ENCODE results near the gene SLC25A1. TPM values are rescaled to one million over a fixed set of nuclear protein-coding genes. Genes with fewer than 3 reads are reported as not detected.

Gene SLC25A1
- total and polyA plus RNA-seq, 2 donors (not counting 1 experiment from before 2014, with no cell fraction given): 41.3 to 47.7 TPM

GRCh38 chr22:19133561-19133960, 45.0 kb downstream of the SLC25A1 start:
- 96% methylated on average over 13 of the region's 13 CpGs for WGBS (ENCODE audit: insufficient coverage)
- Histone ChIP-seq H3K4me2 (replicated peaks; ENCODE audit: low read depth, low read length, poor library complexity, severe bottlenecking) (no peak overlapping the region), H3K27me3 (replicated peaks in 1 of 4; ENCODE audit: control extremely low read depth in 1 of 4, control insufficient read depth in 3 of 4, insufficient read depth in 4 of 4, low read length in 3 of 4) (no peaks in the 10 kb centered on the region), H3K79me2 (ENCODE audit: control insufficient read depth, insufficient read depth, low read length) (no peaks in the 10 kb centered on the region), H3K9me3 (ENCODE audit: control extremely low read depth in 1 of 3, control insufficient read depth in 2 of 3, insufficient read depth in 1 of 3, low read length in 2 of 3) (no peaks in the 10 kb centered on the region), H2AFZ (ENCODE audit: insufficient read depth, low read depth, low read length, poor library complexity, severe bottlenecking) (no peak overlapping the region), H3K27ac (ENCODE audit: low read length in 2 of 2) (no peak overlapping the region), H4K20me1 (ENCODE audit: control insufficient read depth, insufficient read depth, low read length, poor library complexity, severe bottlenecking) (peaks cover 11% of the 10 kb centered on the region), H3K9ac (ENCODE audit: low read length) (no peak overlapping the region), H3K36me3 (replicated peaks in 1 of 2; ENCODE audit: control extremely low read depth in 1 of 2, control insufficient read depth in 1 of 2, extremely low read depth in 1 of 2, insufficient read depth in 2 of 2, low read length in 1 of 2) (peaks cover 2 to 38% of the 10 kb centered on the region in 2 experiments), H3K4me3 (ENCODE audit: control extremely low read depth in 1 of 5, extremely low read depth in 1 of 5, insufficient read depth in 1 of 5, low read depth in 2 of 5, low read length in 4 of 5) (no peak overlapping the region), H3K4me1 (ENCODE audit: control insufficient read depth in 2 of 2, insufficient read depth in 2 of 2, low read length in 2 of 2) (no peaks in the 10 kb centered on the region)
- ChIA-PET CTCF (interaction anchor here (0.7 to 1.6 kb wide), 3 partner anchors 11 to 46 kb away, joined by 3 to 6 read pairs (median 5); partner anchors contain the start of gene ESS2), POLR2A (no interaction called here)
- Mint-ChIP-seq H3K27me3 (no peaks in the 10 kb centered on the region), H3K4me1 (no peaks in the 10 kb centered on the region), H3K27ac (no peak overlapping the region), H3K4me3 (no peak overlapping the region), H3K9me3 (ENCODE audit: insufficient read depth) (no peaks in the 10 kb centered on the region)
- TF ChIP-seq EZH2 (IDR thresholded peaks at IDR 0.05; ENCODE audit: borderline replicate concordance, insufficient read depth, low read depth, low read length, poor library complexity, severe bottlenecking) (no peak), CTCF (IDR thresholded peaks at IDR 0.05) (no peak)
- ATAC-seq (ENCODE audit: low read depth): no peak
- intact Hi-C loops (cut with micrococcal nuclease): no loop called here
- DNase-seq: no peak

- H3K4me1 Mint-ChIP-seq: no peaks in the 10 kb centered on the region
- no peaks in the 10 kb centered on the region for H3K9me3 Mint-ChIP-seq (ENCODE audit: insufficient read depth)
- Histone ChIP-seq H3K4me3 (ENCODE audit: control extremely low read depth in 1 of 5, extremely low read depth in 1 of 5, insufficient read depth in 1 of 5, low read depth in 2 of 5, low read length in 4 of 5) (no peak overlapping the region), H3K27me3 (replicated peaks in 1 of 4; ENCODE audit: control extremely low read depth in 1 of 4, control insufficient read depth in 3 of 4, insufficient read depth in 4 of 4, low read length in 3 of 4) (no peaks in the 10 kb centered on the region), H3K36me3 (replicated peaks in 1 of 2; ENCODE audit: control extremely low read depth in 1 of 2, control insufficient read depth in 1 of 2, extremely low read depth in 1 of 2, insufficient read depth in 2 of 2, low read length in 1 of 2) (peaks cover 2 to 32% of the 10 kb centered on the region in 2 experiments), H3K9ac (ENCODE audit: low read length) (no peak overlapping the region), H3K4me2 (replicated peaks; ENCODE audit: low read depth, low read length, poor library complexity, severe bottlenecking) (no peak overlapping the region), H4K20me1 (ENCODE audit: control insufficient read depth, insufficient read depth, low read length, poor library complexity, severe bottlenecking) (peaks cover 11% of the 10 kb centered on the region), H2AFZ (ENCODE audit: insufficient read depth, low read depth, low read length, poor library complexity, severe bottlenecking) (no peak overlapping the region), H3K27ac (ENCODE audit: low read length in 2 of 2) (no peak overlapping the region), H3K9me3 (ENCODE audit: control extremely low read depth in 1 of 3, control insufficient read depth in 2 of 3, insufficient read depth in 1 of 3, low read length in 2 of 3) (no peaks in the 10 kb centered on the region), H3K79me2 (ENCODE audit: control insufficient read depth, insufficient read depth, low read length) (no peaks in the 10 kb centered on the region), H3K4me1 (ENCODE audit: control insufficient read depth in 2 of 2, insufficient read depth in 2 of 2, low read length in 2 of 2) (no peaks in the 10 kb centered on the region)
- DNase-seq (no peak), ATAC-seq (ENCODE audit: low read depth) (no peak)
- H3K27ac Mint-ChIP-seq: no peak overlapping the region
- no peak for TF ChIP-seq CTCF (IDR thresholded peaks at IDR 0.05)
- TF ChIP-seq EZH2 (IDR thresholded peaks at IDR 0.05; ENCODE audit: borderline replicate concordance, insufficient read depth, low read depth, low read length, poor library complexity, severe bottlenecking): no peak
- WGBS (ENCODE audit: insufficient coverage): 94% methylated on average over 7 of the region's 9 CpGs
- H3K4me3 Mint-ChIP-seq: no peak overlapping the region
- POLR2A ChIA-PET: no interaction called here
- H3K27me3 Mint-ChIP-seq: no peaks in the 10 kb centered on the region
- intact Hi-C loops (cut with micrococcal nuclease): no loop called here
- CTCF ChIA-PET: interaction anchor here (1.6 kb wide), 1 partner anchor 12 kb away, joined by 6 read pairs; the partner anchor contains the start of gene ESS2
Observed at GRCh38 chr22:19132693-19133400, 45.7 kb downstream of the SLC25A1 start.
